Endodermal cell (in vitro differentiated cells): ENCODE measurements around the gene RERE. TPM values are rescaled to one million over a fixed set of nuclear protein-coding genes. Genes with fewer than 3 reads are reported as not detected.

ENCODE experiments used
- DNase-seq: peaks from one replicate; pipeline ENCODE4 v3.0.0-alpha.2; 2017
- H3K27ac ChIP-seq: 2 replicates; pipeline ENCODE4 v1.5.1; 2013; ENCODE audit warnings: mild to moderate bottlenecking, low read depth, low read length, moderate library complexity
- H3K27me3 ChIP-seq: 2 replicates; pipeline ENCODE4 v1.6.1; 2013; ENCODE audit warnings: mild to moderate bottlenecking, low read length, moderate library complexity; ENCODE audit not compliant: insufficient read depth, control insufficient read depth, poor library complexity, severe bottlenecking
- H3K36me3 ChIP-seq: 2 replicates; pipeline ENCODE4 v1.7.0; 2013; ENCODE audit warnings: mild to moderate bottlenecking, low read length, moderate library complexity; ENCODE audit not compliant: control insufficient read depth, insufficient read depth
- H3K4me1 ChIP-seq: one replicate; pipeline ENCODE4 v1.7.0; 2013; ENCODE audit warnings: low read length; ENCODE audit not compliant: control insufficient read depth, insufficient read depth
- H3K4me3 ChIP-seq: 2 replicates; pipeline ENCODE4 v1.5.1; 2013; ENCODE audit warnings: mild to moderate bottlenecking, low read length, moderate library complexity
- H3K9ac ChIP-seq: 2 replicates; pipeline ENCODE4 v1.6.1; 2013; ENCODE audit warnings: mild to moderate bottlenecking, low read length, moderate library complexity; ENCODE audit not compliant: poor library complexity, severe bottlenecking; ENCODE audit errors: extremely low read depth
- H3K9me3 ChIP-seq: 2 replicates; pipeline ENCODE4 v1.6.1; 2013; ENCODE audit warnings: mild to moderate bottlenecking, low read length, moderate library complexity; ENCODE audit not compliant: control insufficient read depth
- H3K27ac Mint-ChIP-seq: 2 replicates; pipeline ENCODE4 v1.8.0; 2020; ENCODE audit warnings: mixed read lengths
- H3K27me3 Mint-ChIP-seq: 2 replicates; pipeline ENCODE4 v1.8.0; 2021; ENCODE audit warnings: mild to moderate bottlenecking, mixed read lengths; ENCODE audit not compliant: insufficient read depth
- H3K36me3 Mint-ChIP-seq: 2 replicates; pipeline ENCODE4 v1.8.0; 2020; ENCODE audit warnings: low read depth, mixed read lengths
- H3K4me1 Mint-ChIP-seq: 2 replicates; pipeline ENCODE4 v1.8.0; 2020; ENCODE audit warnings: mixed read lengths
- H3K4me3 Mint-ChIP-seq: 2 replicates; pipeline ENCODE4 v1.8.0; 2020; ENCODE audit warnings: mild to moderate bottlenecking, moderate library complexity, mixed read lengths
- H3K9me3 Mint-ChIP-seq: 2 replicates; pipeline ENCODE4 v1.8.0; 2020; ENCODE audit warnings: mild to moderate bottlenecking, mixed read lengths
- CTCF ChIP-seq: fragments of 200-600 bp; sonication (generic); conservative IDR thresholded peaks from 2 replicates; pipeline ENCODE4 v1.5.0; 2021; ENCODE audit warnings: antibody characterized with exemption, mild to moderate bottlenecking
- WGBS, 2 experiments: methylation state at CpG; one replicate each; pipeline versions ENCODE4 v1.1.5 to v1.1.7; 2013; ENCODE audit warnings: missing lambda C conversion rate in 2 of 2, mixed read lengths in 1 of 2; ENCODE audit not compliant: insufficient coverage in 1 of 2, insufficient read length in 1 of 2; 5-methylcytosine and 5-hydroxymethylcytosine counted together
- total RNA-seq, 2 donors: library from RNA; stranded (reverse); fragmentation: NEBNext Ultra II Directional in 1 of 2; extraction: Animal tissue kit (Norgen Biotek cat#: 25700) in 1 of 2; gene quantifications; 2 replicates in 1 of 2; 3 replicates in 1 of 2; pipeline ENCODE4 v1.2.1, GENCODE V29; 2021

RERE gene
- total RNA-seq, 2 donors from 2014 or later: 159 to 179 TPM

DNA sequence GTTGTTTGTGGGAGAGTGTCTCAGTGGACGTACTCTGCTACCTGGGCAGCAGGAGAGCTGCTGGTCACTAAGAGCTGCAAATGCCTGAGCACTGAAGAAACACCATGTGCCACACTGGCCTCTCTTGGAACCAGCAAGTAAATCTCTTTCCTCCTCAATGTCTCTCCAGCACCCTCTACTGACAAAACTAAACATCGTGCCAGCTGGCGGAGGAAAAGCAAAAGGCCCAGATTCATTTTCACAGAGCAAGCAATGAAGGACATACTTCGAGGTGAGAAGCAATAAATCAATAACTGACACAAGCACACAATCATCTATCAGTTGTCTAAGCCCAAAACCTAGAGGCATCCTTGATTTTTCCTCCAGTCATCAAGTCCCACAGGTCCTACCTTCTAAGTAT, 78.1 kb downstream of the RERE start:
- peaks cover 27% of the 10 kb centered on the region for H3K9me3 Mint-ChIP-seq
- Histone ChIP-seq H3K9ac (no peak overlapping the region), H3K9me3 (peaks cover 41% of the 10 kb centered on the region), H3K4me3 (no peak overlapping the region), H3K4me1 (no peaks in the 10 kb centered on the region), H3K27ac (no peak overlapping the region), H3K36me3 (peaks cover 36% of the 10 kb centered on the region), H3K27me3 (no peaks in the 10 kb centered on the region)
- no peak for DNase-seq
- peak; percentile 58 for TF ChIP-seq CTCF
- H3K36me3 Mint-ChIP-seq: peaks cover 49% of the 10 kb centered on the region
- peaks cover 2% of the 10 kb centered on the region for H3K4me1 Mint-ChIP-seq
- 92 to 100% methylated on average over 4 of the region's 4 CpGs for WGBS, 2 experiments
- no peaks in the 10 kb centered on the region for H3K27me3 Mint-ChIP-seq
- H3K4me3 Mint-ChIP-seq: no peak overlapping the region
- no peak overlapping the region for H3K27ac Mint-ChIP-seq

- Histone ChIP-seq H3K27me3 (no peaks in the 10 kb centered on the region), H3K4me3 (no peak overlapping the region), H3K9ac (no peak overlapping the region), H3K4me1 (no peaks in the 10 kb centered on the region), H3K27ac (no peak overlapping the region), H3K36me3 (peaks cover 47% of the 10 kb centered on the region), H3K9me3 (peaks cover 54% of the 10 kb centered on the region)
- H3K9me3 Mint-ChIP-seq: peaks cover 38% of the 10 kb centered on the region
- no peak for DNase-seq
- no peak overlapping the region for H3K27ac Mint-ChIP-seq
- H3K27me3 Mint-ChIP-seq: no peaks in the 10 kb centered on the region
- peaks cover 2% of the 10 kb centered on the region for H3K4me1 Mint-ChIP-seq
- peaks cover 62% of the 10 kb centered on the region for H3K36me3 Mint-ChIP-seq
- no peak for TF ChIP-seq CTCF
- H3K4me3 Mint-ChIP-seq: no peak overlapping the region
Measured at GRCh38 chr1:8736927-8737326, 80.5 kb downstream of the RERE start.

DNA sequence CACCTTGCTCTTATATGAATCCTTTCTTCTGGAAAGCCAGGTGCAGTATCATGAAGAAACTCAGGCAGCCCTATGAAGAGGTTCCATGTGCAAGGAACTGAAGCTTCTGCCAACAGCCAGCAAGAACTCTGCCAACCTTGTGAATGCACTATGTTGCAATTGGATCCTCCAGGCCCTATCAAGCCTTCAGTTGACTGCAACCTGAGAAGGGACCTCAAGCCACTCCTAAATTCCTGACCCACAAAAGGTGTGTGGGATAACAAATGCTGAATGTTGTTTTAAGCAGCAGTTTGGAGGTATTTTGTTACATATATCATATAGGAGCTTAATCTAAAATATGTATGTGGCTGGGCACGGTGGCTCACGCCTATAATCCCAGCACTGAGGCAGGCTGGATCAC, 84.0 kb downstream of the RERE start:
- H3K9me3 ChIP-seq: peaks cover 43% of the 10 kb centered on the region
- no peaks in the 10 kb centered on the region for H3K27me3 ChIP-seq
- no peak for TF ChIP-seq CTCF
- Mint-ChIP-seq H3K27ac (no peak overlapping the region), H3K9me3 (peaks cover 37% of the 10 kb centered on the region), H3K27me3 (no peaks in the 10 kb centered on the region), H3K4me3 (no peak overlapping the region), H3K36me3 (peaks cover 44% of the 10 kb centered on the region), H3K4me1 (no peaks in the 10 kb centered on the region)
- no peak overlapping the region for H3K4me3 ChIP-seq
- H3K9ac ChIP-seq: no peak overlapping the region
- DNase-seq: no peak
- no peak overlapping the region for H3K27ac ChIP-seq
- peaks cover 25% of the 10 kb centered on the region for H3K36me3 ChIP-seq
- H3K4me1 ChIP-seq: no peaks in the 10 kb centered on the region
- WGBS, 2 experiments: 80 to 95% methylated on average over 1 to 2 of the region's 2 CpGs
